Activated CD8-positive, alpha-beta memory T cell treated with anti-CD3 and anti-CD28 coated beads, Interleukin-2, amount 50 U/mL, for 1 hour (primary cell): ENCODE measurements around the gene COPG1.

Experiments used
- DNase-seq: peaks from one replicate; pipeline ENCODE4 v3.0.0-alpha.2; 2020; ENCODE audit errors: extremely low read depth

COPG1 gene

GRCh38 chr3:129313665-129314385 is 64.4 kb downstream of the COPG1 start:
- DNase-seq, result no peak

GRCh38 chr3:129314386-129315222 is 65.2 kb downstream of the COPG1 start:
- DNase-seq, result no peak

- no peak for DNase-seq
Measured at GRCh38 chr3:129315223-129315997, 66.0 kb downstream of the COPG1 start.

- no peak for DNase-seq
Measured at GRCh38 chr3:129315998-129316247, 66.5 kb downstream of the COPG1 start.

GRCh38 chr3:129316248-129317013 is 67.0 kb downstream of the COPG1 start:
- peak; percentile 58 for DNase-seq

- no peak for DNase-seq
Measured at GRCh38 chr3:129317014-129317771, 67.8 kb downstream of the COPG1 start.

GRCh38 chr3:129317848-129318247 is 68.4 kb downstream of the COPG1 start:
- no peak for DNase-seq

- no peak for DNase-seq
Measured at GRCh38 chr3:129318921-129319320, 69.5 kb downstream of the COPG1 start.

GRCh38 chr3:129320261-129320660 is 70.9 kb downstream of the COPG1 start:
- DNase-seq, result no peak

- no peak for DNase-seq
Measured at GRCh38 chr3:129320825-129321487, 71.5 kb downstream of the COPG1 start.

GRCh38 chr3:129321887-129322286 is 72.5 kb downstream of the COPG1 start:
- no peak for DNase-seq

GRCh38 chr3:129323651-129324294 is 74.4 kb downstream of the COPG1 start:
- no peak for DNase-seq

- DNase-seq, result no peak
Measured at GRCh38 chr3:129324855-129325254, 75.4 kb downstream of the COPG1 start.

GRCh38 chr3:129325383-129325782 is 76.0 kb downstream of the COPG1 start:
- no peak for DNase-seq

GRCh38 chr3:129326138-129326537 is 76.7 kb downstream of the COPG1 start:
- no peak for DNase-seq

GRCh38 chr3:129326595-129326994 is 77.2 kb downstream of the COPG1 start:
- no peak for DNase-seq
